H1 (cell line): Measurements from ENCODE around the gene MAGI1. TPM values are rescaled to one million over a fixed set of nuclear protein-coding genes. Genes with fewer than 3 reads are reported as not detected.

Experiments
- CTCF ChIA-PET: fragments of 300-600 bp; sonication (Branson Sonifier 250); formaldehyde crosslinking; loops from one replicate; lab custom pipeline; 2021; ENCODE audit not compliant: partially characterized antibody; lab: Charles Lee
- POLR2A ChIA-PET: fragments of 300-600 bp; sonication (Branson Sonifier 250); formaldehyde crosslinking; loops from one replicate; lab custom pipeline; 2021; ENCODE audit warnings: inconsistent platforms; ENCODE audit not compliant: partially characterized antibody; lab: Charles Lee
- DNase-seq, 2 experiments: peaks; one replicate each; pipeline versions ENCODE4 v3.0.0 to v3.0.0-alpha.2; 2010 to 2022; ENCODE audit warnings: low spot score in 2 of 2, low read depth in 1 of 2, mixed read lengths in 1 of 2
- FAIRE-seq: peaks from 2 replicates; lab custom pipeline; 2011; peaks lifted over from hg19 to GRCh38; lab: Jason Lieb, UNC
- H2AFZ ChIP-seq: 2 replicates; pipeline ENCODE4 v1.8.1; 2012; ENCODE audit warnings: low read length, inconsistent platforms
- H2AK5ac ChIP-seq: 2 replicates; pipeline ENCODE4 v1.6.1; 2013; ENCODE audit warnings: low read depth, low read length
- H2BK120ac ChIP-seq: replicated peaks from 2 replicates; pipeline ENCODE3; 2013; ENCODE audit warnings: low read depth, low read length, inconsistent platforms
- H2BK12ac ChIP-seq: 2 replicates; pipeline ENCODE4 v1.6.1; 2013; ENCODE audit warnings: low read depth, low read length
- H2BK15ac ChIP-seq: 2 replicates; pipeline ENCODE4 v1.6.1; 2013; ENCODE audit warnings: low read length
- H2BK20ac ChIP-seq: 2 replicates; pipeline ENCODE4 v1.6.1; 2013; ENCODE audit warnings: low read length
- H2BK5ac ChIP-seq: 2 replicates; pipeline ENCODE4 v1.6.1; 2013; ENCODE audit warnings: low read depth, low read length
- H3K14ac ChIP-seq: 2 replicates; pipeline ENCODE4 v1.6.1; 2013; ENCODE audit warnings: inconsistent platforms; ENCODE audit not compliant: insufficient read length
- H3K18ac ChIP-seq: 2 replicates; pipeline ENCODE4 v1.6.1; 2013; ENCODE audit warnings: low read length; ENCODE audit errors: extremely low read depth
- H3K23ac ChIP-seq: 2 replicates; pipeline ENCODE4 v1.6.1; 2013; ENCODE audit warnings: inconsistent platforms; ENCODE audit not compliant: insufficient read length
- H3K23me2 ChIP-seq: 2 replicates; pipeline ENCODE4 v1.6.1; 2013; ENCODE audit warnings: low read depth, low read length
- H3K27ac ChIP-seq: 2 replicates; pipeline ENCODE4 v1.6.1; 2011; ENCODE audit warnings: low read depth, low read length, inconsistent platforms
- H3K27me3 ChIP-seq, 4 experiments: replicated peaks in 1 of 4; 1 replicate in 1 of 4; 2 replicates in 3 of 4; pipeline versions ENCODE4 v1.6.1 to v1.8.1; 2011 to 2013; ENCODE audit warnings: low read length in 3 of 4, mild to moderate bottlenecking in 3 of 4, inconsistent platforms in 2 of 4, mixed read lengths in 2 of 4, moderate library complexity in 1 of 4; ENCODE audit not compliant: control insufficient read depth in 3 of 4, insufficient read depth in 3 of 4; ENCODE audit errors: extremely low read depth in 1 of 4
- H3K36me3 ChIP-seq, 4 experiments: 2 replicates each; pipeline versions ENCODE4 v1.6.1 to v1.8.1; 2011 to 2013; ENCODE audit warnings: mild to moderate bottlenecking in 4 of 4, low read length in 3 of 4, moderate library complexity in 2 of 4, control low read depth in 1 of 4, inconsistent platforms in 1 of 4; ENCODE audit not compliant: insufficient read depth in 4 of 4, control insufficient read depth in 2 of 4
- H3K4ac ChIP-seq: replicated peaks from 2 replicates; pipeline ENCODE3; 2013; ENCODE audit warnings: low read length, low read depth, mixed read lengths, inconsistent platforms; ENCODE audit not compliant: insufficient read length
- H3K4me1 ChIP-seq, 4 experiments: replicated peaks in 1 of 4; 1 replicate in 1 of 4; 2 replicates in 3 of 4; pipeline versions ENCODE4 v1.6.1 to v1.8.1; 2011 to 2013; ENCODE audit warnings: low read length in 3 of 4, inconsistent platforms in 2 of 4, mixed read lengths in 1 of 4; ENCODE audit not compliant: insufficient read depth in 4 of 4, control insufficient read depth in 3 of 4
- H3K4me2 ChIP-seq, 2 experiments: 2 replicates each; pipeline versions ENCODE4 v1.6.1 to v1.8.1; 2011 to 2013; ENCODE audit warnings: low read depth in 2 of 2, low read length in 2 of 2, control low read depth in 1 of 2, inconsistent platforms in 1 of 2, mild to moderate bottlenecking in 1 of 2; ENCODE audit not compliant: insufficient read depth in 1 of 2
- H3K4me3 ChIP-seq, 4 experiments: fragments of 200-600, 300-600 bp in 1 of 4; sonication (generic), shearing (Covaris generic), sonication (Bioruptor Twin) in 1 of 4; 2 replicates each; pipeline versions ENCODE4 v1.5.1 to v1.8.1; 2011 to 2016; ENCODE audit warnings: low read length in 4 of 4, low read depth in 3 of 4, control low read depth in 2 of 4, inconsistent platforms in 2 of 4, mild to moderate bottlenecking in 2 of 4, mixed read lengths in 1 of 4, moderate library complexity in 1 of 4; ENCODE audit not compliant: insufficient read depth in 2 of 4; ENCODE audit errors: extremely low read depth in 1 of 4
- H3K56ac ChIP-seq: replicated peaks from 2 replicates; pipeline ENCODE3; 2013; ENCODE audit warnings: low read depth, mild to moderate bottlenecking, mixed read lengths, low read length, inconsistent platforms; ENCODE audit not compliant: insufficient read length
- H3K79me1 ChIP-seq: 2 replicates; pipeline ENCODE4 v1.6.1; 2013; ENCODE audit warnings: low read depth, low read length, control low read depth
- H3K79me2 ChIP-seq, 2 experiments: 2 replicates each; pipeline versions ENCODE4 v1.6.1 to v1.8.1; 2012 to 2013; ENCODE audit warnings: low read length in 2 of 2, mild to moderate bottlenecking in 2 of 2, inconsistent platforms in 1 of 2; ENCODE audit not compliant: insufficient read depth in 2 of 2, control insufficient read depth in 1 of 2
- H3K9ac ChIP-seq, 4 experiments: replicated peaks in 1 of 4; 1 replicate in 1 of 4; 2 replicates in 3 of 4; pipeline versions ENCODE4 v1.6.1 to v1.8.1; 2011 to 2013; ENCODE audit warnings: low read depth in 3 of 4, low read length in 3 of 4, control low read depth in 2 of 4, mild to moderate bottlenecking in 2 of 4, moderate library complexity in 2 of 4, inconsistent platforms in 1 of 4; ENCODE audit errors: extremely low read depth in 1 of 4
- H3K9me3 ChIP-seq, 2 experiments: 2 replicates each; pipeline versions ENCODE4 v1.6.1 to v1.8.1; 2012 to 2013; ENCODE audit warnings: mild to moderate bottlenecking in 2 of 2, moderate library complexity in 2 of 2, control low read depth in 1 of 2, inconsistent platforms in 1 of 2, low read depth in 1 of 2, low read length in 1 of 2, mixed read lengths in 1 of 2; ENCODE audit not compliant: insufficient read depth in 2 of 2
- H4K20me1 ChIP-seq, 2 experiments: replicated peaks in 1 of 2; 2 replicates each; pipeline versions ENCODE3 to v1.8.1; 2011 to 2013; ENCODE audit warnings: inconsistent platforms in 2 of 2, low read length in 2 of 2, mild to moderate bottlenecking in 1 of 2; ENCODE audit not compliant: insufficient read depth in 2 of 2, control insufficient read depth in 1 of 2
- H4K5ac ChIP-seq: 2 replicates; pipeline ENCODE4 v1.6.1; 2013; ENCODE audit warnings: low read length, low read depth, mixed read lengths, inconsistent platforms; ENCODE audit not compliant: insufficient read length
- H4K8ac ChIP-seq: 2 replicates; pipeline ENCODE4 v1.8.0; 2013; ENCODE audit warnings: mild to moderate bottlenecking, moderate library complexity, low read length, inconsistent platforms; ENCODE audit not compliant: insufficient read depth; ENCODE audit errors: extremely low read depth
- H4K91ac ChIP-seq: replicated peaks from 2 replicates; pipeline ENCODE3; 2013; ENCODE audit warnings: low read length, mixed read lengths, inconsistent platforms; ENCODE audit not compliant: insufficient read length
- GTF2F1 ChIP-seq: IDR thresholded peaks from 2 replicates; pipeline ENCODE4 v1.6.1; 2012; ENCODE audit warnings: low read depth, low read length, improper control_type of control experiment, borderline replicate concordance
- KDM1A ChIP-seq: fragments of 200-600, 300-600 bp; sonication (generic); IDR thresholded peaks from 2 replicates; pipeline ENCODE4 v1.7.1; 2016; ENCODE audit warnings: mild to moderate bottlenecking, low read length, borderline replicate concordance
- SIX5 ChIP-seq: IDR thresholded peaks from 2 replicates; pipeline ENCODE4 v1.6.1; 2011; ENCODE audit warnings: mild to moderate bottlenecking, low read depth, low read length
- WGBS, 2 experiments: shearing (Covaris generic) in 1 of 2; methylation state at CpG; one replicate each; pipeline versions ENCODE4 v1.1.6 to v1.1.7; 2013 to 2015; ENCODE audit warnings: low lambda C conversion rate in 2 of 2, mixed read lengths in 2 of 2, inconsistent platforms in 1 of 2, low coverage in 1 of 2, missing lambda C conversion rate in 1 of 2; ENCODE audit not compliant: insufficient replicate concordance in 2 of 2, insufficient coverage in 1 of 2, insufficient read length in 1 of 2; ENCODE audit errors: extremely low coverage in 1 of 2, missing lambda C conversion rate in 1 of 2; 5-methylcytosine and 5-hydroxymethylcytosine counted together
- polyA plus RNA-seq, 7 experiments: library from polyadenylated mRNA; depleted of rRNA in 3 of 7; stranded (reverse) in 5 of 7; unstranded in 2 of 7; fragments of >200 nt in 5 of 7; fragments of 200-250 nt in 2 of 7; gene quantifications; 1 replicate in 5 of 7; 2 replicates in 1 of 7; 4 replicates in 1 of 7; pipeline versions ENCODE4 v1.2.1 to v1.2.3, GENCODE V29; 2011 to 2013; ENCODE audit warnings: missing spikeins in 2 of 7, mixed read lengths in 2 of 7
- total RNA-seq: library from RNA; stranded (reverse); fragmentation: NEBNext Ultra II Directional; extraction: Animal tissue kit (Norgen Biotek cat#: 25700); gene quantifications from 2 replicates; pipeline ENCODE4 v1.2.1, GENCODE V29; 2021

Gene MAGI1
- total and polyA plus RNA-seq, 2 of the 8 experiments (the other 6 are each of a cell fraction or from before 2014, with no cell fraction given) = 19.8 to 78.0 TPM

DNA sequence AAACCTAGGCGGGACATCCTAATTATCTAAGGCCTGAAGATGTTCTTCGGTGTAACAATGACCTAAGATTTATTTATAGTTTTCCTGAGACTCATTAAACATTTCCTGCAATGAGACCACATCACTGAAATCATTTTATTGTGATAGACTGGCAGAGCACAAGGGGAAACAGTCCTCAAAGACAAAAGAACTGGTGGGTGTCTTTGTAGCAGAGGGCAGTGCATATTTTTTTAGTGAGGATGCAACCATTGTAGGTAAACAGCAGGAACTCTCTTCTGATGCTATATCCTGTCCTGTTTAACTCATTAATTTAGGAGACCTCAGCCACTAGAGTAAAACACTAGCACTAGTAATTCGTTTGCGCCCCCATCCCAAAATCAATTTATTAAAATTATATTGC lies 100.0 kb downstream of the MAGI1 start:
- no peak overlapping the region for H2BK12ac ChIP-seq
- no peak overlapping the region for H3K14ac ChIP-seq
- no peaks in the 10 kb centered on the region for H3K9me3 ChIP-seq
- H2BK5ac ChIP-seq = no peak overlapping the region
- H2AFZ ChIP-seq = no peak overlapping the region
- H3K56ac ChIP-seq = no peak overlapping the region
- no peaks in the 10 kb centered on the region for H3K27me3 ChIP-seq
- H3K23ac ChIP-seq = no peak overlapping the region
- H2BK120ac ChIP-seq = no peak overlapping the region
- H4K20me1 ChIP-seq = no peaks in the 10 kb centered on the region
- no peak overlapping the region for H4K5ac ChIP-seq
- ChIA-PET POLR2A (no interaction called here), CTCF (interaction anchor here (1.8 kb wide), 1 partner anchor 8 kb away, joined by 5 read pairs; no protein-coding TSS in a partner anchor)
- H4K8ac ChIP-seq = no peak overlapping the region
- H3K18ac ChIP-seq = no peak overlapping the region
- H3K4ac ChIP-seq = no peak overlapping the region
- no peaks in the 10 kb centered on the region for H3K23me2 ChIP-seq
- no peak for DNase-seq
- H3K4me3 ChIP-seq = no peak overlapping the region
- H4K91ac ChIP-seq = no peak overlapping the region
- WGBS, 2 experiments = 88% methylated on average over 4 of the region's 4 CpGs; no CpG with 5 or more reads in 1 of the 2 experiments
- no peak overlapping the region for H2BK20ac ChIP-seq
- no peaks in the 10 kb centered on the region for H3K36me3 ChIP-seq
- no peak overlapping the region for H3K27ac ChIP-seq
- H2AK5ac ChIP-seq = no peak overlapping the region
- FAIRE-seq = no peak
- H3K79me1 ChIP-seq = no peaks in the 10 kb centered on the region
- no peak overlapping the region for H3K9ac ChIP-seq
- peaks cover 0 to 38% of the 10 kb centered on the region in 2 experiments; a peak in 2 of 4 replicates for H3K79me2 ChIP-seq
- TF ChIP-seq KDM1A = no peak
- no peak for TF ChIP-seq GTF2F1
- no peak for TF ChIP-seq SIX5
- TF ChIP-seq, all 59 proteins: peak for 0
- no peak overlapping the region for H2BK15ac ChIP-seq
- no peak overlapping the region for H3K4me2 ChIP-seq
- H3K4me1 ChIP-seq = peaks cover 0 to 2% (median under 1%) of the 10 kb centered on the region in 4 experiments; a peak in 3 of 7 replicates
